Loucy (cell line): ENCODE data around the gene CPED1.

ENCODE experiments used
- CTCF ChIP-seq: fragments of 200-600 bp; sonication (generic); conservative IDR thresholded peaks from 2 replicates; pipeline ENCODE4 v1.5.1; 2014; ENCODE audit warnings: mild to moderate bottlenecking, antibody characterized with exemption, low read length
- EZH2phosphoT487 ChIP-seq: fragments of 200-600 bp; IDR thresholded peaks from 2 replicates; pipeline ENCODE4 v1.6.1; 2018; ENCODE audit warnings: antibody characterized with exemption, mild to moderate bottlenecking, moderate library complexity, borderline replicate concordance

- TF ChIP-seq CTCF: no peak
- no peak for TF ChIP-seq EZH2phosphoT487
Measured at GRCh38 chr7:121082400-121083101, 94.0 kb downstream of the CPED1 start.
